ENCODE results near the gene SLFNL1.

Gene SLFNL1

GRCh38 chr1:41019353-41019745 lies 2.2 kb downstream of the SLFNL1 start:
- DNase-seq, result no peak

- DNase-seq, result no peak
Observed at GRCh38 chr1:41018018-41018410, 3.5 kb downstream of the SLFNL1 start.

GRCh38 chr1:41017141-41018017 lies 4.1 kb downstream of the SLFNL1 start:
- DNase-seq, result no peak

- no peak for DNase-seq
Observed at GRCh38 chr1:41015897-41016470, 5.5 kb downstream of the SLFNL1 start.

- DNase-seq, result no peak
Observed at GRCh38 chr1:41015281-41015896, 6.1 kb downstream of the SLFNL1 start.

GRCh38 chr1:41014871-41015270 lies 6.7 kb downstream of the SLFNL1 start:
- no peak for DNase-seq

GRCh38 chr1:41013796-41014195 lies 7.7 kb downstream of the SLFNL1 start:
- DNase-seq, result no peak

GRCh38 chr1:41013024-41013423 lies 8.5 kb downstream of the SLFNL1 start:
- DNase-seq, result no peak

GRCh38 chr1:41010345-41010744 lies 11.2 kb downstream of the SLFNL1 start:
- DNase-seq, result no peak

GRCh38 chr1:41009466-41009865 lies 12.1 kb downstream of the SLFNL1 start:
- no peak for DNase-seq

GRCh38 chr1:41006942-41007865 lies 14.3 kb downstream of the SLFNL1 start:
- no peak for DNase-seq

- DNase-seq, result no peak
Observed at GRCh38 chr1:41005876-41006275, 15.6 kb downstream of the SLFNL1 start.

- DNase-seq, result peak; percentile 49 to 86 (median 72)
Observed at GRCh38 chr1:41003640-41004220, 17.8 kb downstream of the SLFNL1 start.

GRCh38 chr1:41003127-41003639 lies 18.3 kb downstream of the SLFNL1 start:
- no peak for DNase-seq

- no peak for DNase-seq
Observed at GRCh38 chr1:40998668-40999067, 22.9 kb downstream of the SLFNL1 start.

GRCh38 chr1:40997096-40997495 lies 24.4 kb downstream of the SLFNL1 start:
- no peak for DNase-seq

GRCh38 chr1:40989066-40989465 lies 32.5 kb downstream of the SLFNL1 start:
- DNase-seq, result no peak

GRCh38 chr1:40988280-40988679 lies 33.2 kb downstream of the SLFNL1 start:
- DNase-seq, result no peak

- no peak for DNase-seq
Observed at GRCh38 chr1:40987439-40988276, 33.9 kb downstream of the SLFNL1 start.

- DNase-seq, result no peak
Observed at GRCh38 chr1:40986956-40987355, 34.6 kb downstream of the SLFNL1 start.

- no peak for DNase-seq
Observed at GRCh38 chr1:40986328-40986783, 35.2 kb downstream of the SLFNL1 start.
